ENCODE results near the gene MSTO1.
"Not testable (repeated sequence)": the region's sequence is repeated elsewhere in the genome, so short reads cannot be mapped to it uniquely, and the experiment has no call there.

Gene MSTO1

GRCh38 chr1:155622191-155622590 is 12.2 kb downstream of the MSTO1 start:
- no peak for DNase-seq

- DNase-seq: no peak
These were observed 13.3 kb downstream of the MSTO1 start for GRCh38 chr1:155623357-155623756.

- not testable (repeated sequence) for DNase-seq
These were observed 16.4 kb downstream of the MSTO1 start for GRCh38 chr1:155626428-155626827.

- no peak for DNase-seq
These were observed 26.6 kb downstream of the MSTO1 start for GRCh38 chr1:155636397-155637153.

- DNase-seq: no peak
These were observed 30.3 kb downstream of the MSTO1 start for GRCh38 chr1:155640367-155640766.

- DNase-seq: not testable (repeated sequence)
These were observed 32.7 kb downstream of the MSTO1 start for GRCh38 chr1:155642559-155643180.

- no peak for DNase-seq
These were observed 33.2 kb downstream of the MSTO1 start for GRCh38 chr1:155643230-155643629.

- no peak for DNase-seq
These were observed 35.1 kb downstream of the MSTO1 start for GRCh38 chr1:155645034-155645598.

- no peak for DNase-seq
These were observed 35.6 kb downstream of the MSTO1 start for GRCh38 chr1:155645648-155646047.

- DNase-seq: no peak
These were observed 36.3 kb downstream of the MSTO1 start for GRCh38 chr1:155646307-155646706.

- no peak for DNase-seq
These were observed 38.5 kb downstream of the MSTO1 start for GRCh38 chr1:155648207-155649147.

GRCh38 chr1:155649676-155650075 is 39.7 kb downstream of the MSTO1 start:
- DNase-seq: no peak

GRCh38 chr1:155650231-155650757 is 40.3 kb downstream of the MSTO1 start:
- DNase-seq: no peak

GRCh38 chr1:155651861-155652661 is 42.0 kb downstream of the MSTO1 start:
- DNase-seq: no peak

GRCh38 chr1:155652951-155653350 is 42.9 kb downstream of the MSTO1 start:
- no peak for DNase-seq

GRCh38 chr1:155657463-155657862 is 47.4 kb downstream of the MSTO1 start:
- DNase-seq: no peak

- not testable (repeated sequence) for DNase-seq
These were observed 51.2 kb downstream of the MSTO1 start for GRCh38 chr1:155661239-155661638.
